NAMALWA (cell line): Measurements from ENCODE around the gene OR6C76.
A peak's percentile ranks its signal among the peaks of the same experiment; 100 is the strongest.
"Not testable (repeated sequence)": the region's sequence is repeated elsewhere in the genome, so short reads cannot be mapped to it uniquely, and the experiment has no call there.

Experiments
- DNase-seq: peaks from one replicate; pipeline ENCODE4 v3.0.0-alpha.2; 2015; ENCODE audit warnings: low spot score

The OR6C76 gene

GRCh38 chr12:55425954-55426353, at the start of gene OR6C76:
OR6C76 (plus strand) TSS chr12:55426254; CDS start chr12:55426254, 0 bp downstream.
- DNase-seq: no peak

DNA sequence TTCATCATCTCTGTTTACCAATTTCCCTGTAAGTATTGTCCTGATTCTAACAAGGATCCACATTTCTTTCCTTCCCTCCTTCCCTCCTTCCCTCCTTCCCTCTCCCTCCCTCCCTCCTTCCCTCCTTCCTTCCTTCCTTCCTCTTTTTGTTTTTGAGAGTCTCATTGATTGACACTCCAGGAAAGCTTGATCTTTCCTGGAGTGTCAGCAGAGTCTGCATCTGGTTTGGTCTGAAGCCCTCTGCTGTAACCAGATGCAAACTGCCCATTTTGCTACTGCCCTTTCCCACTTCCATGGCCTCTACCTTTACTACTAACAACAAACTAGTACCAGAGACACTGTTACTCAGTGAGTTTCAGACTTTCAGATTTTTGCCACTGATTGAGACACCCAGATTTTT, 40.2 kb upstream of the OR6C76 start:
- no peak for DNase-seq

DNA sequence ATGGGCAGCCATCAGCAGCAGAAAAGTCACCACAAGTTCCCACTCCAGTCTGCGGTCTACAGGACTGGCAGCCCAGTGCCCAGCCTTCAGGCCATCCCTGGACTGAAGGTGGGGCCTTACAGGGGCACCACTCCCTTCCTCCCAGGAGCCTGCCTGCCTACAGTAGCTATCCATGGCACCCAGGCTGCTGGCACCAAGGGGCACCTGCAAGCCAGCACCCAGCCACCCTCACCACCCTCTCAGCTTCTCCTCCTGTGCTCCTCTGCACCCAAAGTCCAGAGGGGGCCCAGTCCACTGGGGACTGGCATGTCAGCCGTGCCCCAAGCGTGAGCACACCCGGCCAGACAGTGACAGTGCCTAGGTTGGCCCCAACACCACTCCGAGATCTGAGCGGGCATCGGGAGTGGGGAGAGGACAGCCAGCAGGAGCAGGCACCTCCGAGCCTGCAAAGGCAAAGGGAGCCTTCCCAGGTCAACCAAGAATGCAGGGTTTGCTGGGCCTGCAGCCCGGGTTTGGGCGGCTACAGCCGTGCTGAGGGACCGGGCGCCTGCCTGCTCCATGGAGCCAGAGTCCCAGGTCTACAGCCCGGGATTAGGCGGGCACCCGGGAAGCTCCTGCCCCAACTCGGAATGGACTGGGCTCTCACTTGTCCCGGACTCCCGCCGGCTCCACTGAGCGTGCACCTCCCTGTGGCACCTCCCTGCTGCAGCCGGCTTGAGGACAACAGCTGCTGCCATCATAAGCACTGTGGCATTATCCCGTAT, 33.8 kb upstream of the OR6C76 start:
- no peak for DNase-seq

DNA sequence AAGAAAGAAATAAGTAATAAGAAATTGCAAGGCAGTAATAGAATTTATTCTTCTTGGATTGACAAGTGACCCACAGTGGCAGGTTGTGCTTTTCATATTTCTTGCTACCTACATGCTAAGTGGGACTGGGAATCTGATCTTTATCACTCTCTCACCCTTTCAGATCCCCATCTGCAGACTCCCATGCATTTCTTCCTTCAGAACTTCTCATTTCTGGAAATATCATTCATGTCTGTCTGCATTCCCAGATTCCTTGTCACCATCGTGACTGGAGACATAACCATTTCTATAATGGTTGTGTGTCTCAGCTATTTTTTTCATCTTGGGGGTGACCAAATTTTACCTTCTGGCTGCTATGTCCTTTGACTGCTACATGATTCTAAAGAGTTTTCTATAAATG, 29.7 kb upstream of the OR6C76 start:
- DNase-seq: no peak

DNA sequence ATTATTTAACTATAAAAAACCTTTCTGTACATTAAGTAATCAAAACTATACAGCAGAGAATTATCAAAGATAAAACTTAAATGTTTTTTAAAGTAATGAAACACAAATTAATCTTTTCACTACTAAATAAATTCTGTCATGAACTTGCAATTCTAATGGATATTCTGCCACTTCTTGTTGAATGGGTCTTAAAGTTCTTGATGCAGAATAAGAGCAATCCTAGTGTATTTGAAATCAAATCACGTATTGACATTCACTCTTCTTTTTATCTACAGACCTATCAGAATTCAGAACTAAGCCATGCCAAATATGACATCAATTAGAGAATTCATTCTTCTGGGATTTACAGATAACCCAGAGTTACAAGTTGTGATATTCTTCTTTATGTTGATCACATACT, 25.8 kb upstream of the OR6C76 start, which contains the start of gene OR6C65:
Gene OR6C65 (plus strand): TSS at position 301 of the 400 bp plus-strand sequence. CDS start 0 bp downstream, at position 301.
- DNase-seq: no peak

DNA sequence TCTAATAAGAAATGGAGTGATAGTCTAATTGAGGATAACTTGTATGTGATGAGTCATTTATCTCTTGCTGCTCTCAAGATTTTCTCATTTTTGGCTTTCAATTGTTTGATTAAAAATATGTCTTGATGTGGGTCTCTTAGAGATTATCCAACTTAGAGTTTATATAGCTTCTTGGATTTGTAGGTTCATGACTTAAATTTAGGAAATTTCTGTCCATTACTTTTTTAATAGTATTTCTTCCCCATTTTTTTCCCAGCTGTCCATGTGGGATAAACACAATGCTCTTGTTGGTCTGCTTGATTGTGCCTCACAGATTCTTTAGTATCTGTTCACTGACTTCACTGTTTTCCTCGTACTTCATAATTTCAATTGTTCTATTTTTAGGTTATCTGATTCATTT, 18.2 kb upstream of the OR6C76 start:
- no peak for DNase-seq

- DNase-seq: not testable (repeated sequence)
Observed at GRCh38 chr12:55409133-55409532, 16.9 kb upstream of the OR6C76 start.

- not testable (repeated sequence) for DNase-seq
Observed at GRCh38 chr12:55412138-55412537, 13.9 kb upstream of the OR6C76 start.

DNA sequence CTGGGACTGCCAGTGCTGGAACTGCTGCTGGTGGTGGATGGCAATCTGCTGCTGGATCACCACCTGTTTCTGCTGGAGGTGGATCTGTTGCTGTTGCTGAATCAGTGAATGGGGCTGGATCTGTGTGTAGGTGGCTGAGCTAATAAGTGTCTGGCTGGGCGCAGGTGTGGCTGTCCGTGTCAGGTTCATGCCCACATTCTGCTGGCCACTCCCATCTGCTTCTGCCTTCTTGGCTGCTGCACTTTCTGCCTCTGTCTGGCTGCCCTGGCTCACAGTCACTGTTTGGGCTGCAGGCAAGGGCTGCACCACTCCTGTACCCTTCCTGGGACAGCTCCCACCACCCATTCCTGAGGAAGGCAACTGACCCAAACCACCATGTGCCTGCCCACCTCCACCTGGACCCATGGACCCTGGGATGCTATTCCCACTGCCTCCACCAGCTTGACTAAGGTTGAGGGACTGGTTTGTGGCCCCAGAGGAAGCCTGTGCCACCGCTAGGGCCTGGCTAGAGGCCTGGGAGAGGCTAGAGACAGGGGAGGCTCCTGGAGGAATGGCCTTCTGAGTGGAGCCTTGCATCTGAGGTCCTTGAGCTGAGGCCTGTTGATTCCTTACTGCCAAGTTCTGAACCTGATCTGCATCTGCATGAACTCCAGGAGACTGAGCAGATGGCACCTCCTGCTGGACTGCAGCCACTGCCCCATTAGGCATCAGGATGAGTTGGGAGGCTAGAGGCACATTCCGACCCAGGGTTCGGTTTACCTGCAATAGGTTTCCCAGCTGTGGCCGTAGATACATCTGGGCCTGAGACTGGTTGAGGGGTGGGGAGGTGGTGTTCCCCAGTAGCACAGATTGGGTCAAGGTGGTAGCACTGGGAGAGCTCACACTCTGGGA, 12.3 kb upstream of the OR6C76 start:
- DNase-seq: not testable (repeated sequence)

DNA sequence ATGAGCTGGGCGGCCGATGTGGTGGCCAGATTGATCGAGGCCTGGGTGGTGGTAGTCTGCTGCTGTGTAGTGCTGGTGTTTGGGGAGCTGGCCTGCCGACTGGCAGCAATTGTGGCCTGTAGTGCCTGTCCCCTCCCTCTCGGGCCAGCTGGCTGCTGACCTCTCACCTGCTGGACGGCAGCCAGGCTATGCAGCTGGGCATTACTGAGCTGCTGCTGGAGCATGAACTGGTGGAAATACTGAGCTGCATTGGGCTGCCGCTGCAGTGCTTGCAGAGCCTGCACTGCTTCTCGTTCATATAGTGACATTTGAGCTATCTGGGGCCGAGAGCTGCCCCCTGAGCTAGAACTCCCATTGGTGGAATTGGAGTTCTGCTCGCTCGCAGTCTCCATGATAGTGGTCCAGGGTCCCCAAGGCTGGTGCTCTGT, 11.6 kb upstream of the OR6C76 start:
- DNase-seq: not testable (repeated sequence)

DNA sequence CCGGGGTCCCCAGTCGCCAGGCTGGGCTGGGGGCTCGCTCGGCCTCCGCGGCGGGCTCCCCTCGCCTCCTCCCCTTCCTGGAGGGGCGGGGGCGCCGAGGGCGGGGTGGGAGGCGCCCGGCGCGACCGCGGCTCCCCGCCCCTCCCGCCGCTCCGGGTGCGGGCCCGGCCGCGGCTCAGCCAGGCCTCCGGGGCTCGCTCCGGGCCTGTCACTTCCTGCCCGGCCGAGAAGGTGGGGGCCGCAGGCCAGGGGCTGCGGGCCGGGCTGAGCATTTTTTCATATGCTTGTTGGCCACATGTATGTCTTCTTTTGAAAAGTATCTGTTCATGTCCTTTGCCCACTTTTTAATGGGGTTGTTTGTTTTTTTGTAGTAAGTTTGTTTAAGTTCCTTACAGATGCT, 11.2 kb upstream of the OR6C76 start:
- not testable (repeated sequence) for DNase-seq

DNA sequence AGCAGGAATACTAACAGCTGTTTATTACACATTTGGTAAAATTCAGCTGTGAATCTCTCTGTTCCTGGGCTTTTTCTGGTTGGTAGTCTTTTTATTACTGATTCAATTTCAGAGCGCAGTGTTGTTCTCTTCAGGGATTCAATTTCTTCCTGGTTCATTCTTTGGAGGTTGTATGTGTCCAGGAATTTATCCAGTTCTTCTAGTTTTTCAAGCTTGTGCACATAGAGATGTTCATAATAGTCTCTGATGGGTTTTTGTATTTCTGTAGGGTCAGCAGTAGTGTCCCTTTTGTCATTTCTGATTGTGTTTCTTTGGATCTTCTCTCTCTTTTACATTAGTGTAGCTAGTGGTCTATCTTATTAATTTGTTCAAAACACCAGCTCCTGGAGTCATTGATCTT, 9.1 kb upstream of the OR6C76 start:
- no peak for DNase-seq

DNA sequence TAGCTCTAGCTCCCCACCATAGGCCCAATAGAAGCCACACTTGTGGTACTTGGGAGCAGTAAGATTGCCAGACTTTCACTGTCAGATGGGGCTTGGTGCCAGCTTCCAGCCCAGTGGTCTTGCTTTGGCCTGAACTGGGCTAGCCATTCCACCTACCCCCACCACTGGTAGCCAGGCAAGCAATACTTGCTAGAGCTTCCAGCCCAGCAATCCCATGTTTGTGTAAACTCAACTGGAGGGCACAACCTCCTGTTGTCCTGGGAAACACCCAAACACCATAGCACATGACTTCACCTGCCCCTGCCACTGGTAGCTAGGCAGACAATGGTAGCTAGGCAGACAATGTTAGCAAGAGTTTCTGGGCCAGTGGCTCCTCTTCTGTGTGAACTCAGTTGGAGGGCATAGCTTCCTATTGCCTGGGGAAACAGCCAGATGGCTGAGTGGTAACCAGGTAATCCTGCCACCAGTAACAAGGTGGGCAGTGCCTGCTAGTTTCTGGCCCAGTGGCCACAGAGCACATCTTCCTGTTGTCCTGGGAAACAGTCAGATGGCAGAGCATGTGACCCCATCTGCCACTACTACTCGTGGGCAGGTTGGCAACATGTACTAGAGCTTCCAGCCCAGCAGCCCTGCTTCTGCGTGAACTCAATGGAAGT, 5.6 kb upstream of the OR6C76 start:
- DNase-seq: no peak

GRCh38 chr12:55428331-55429243, 2.5 kb downstream of the OR6C76 start:
- no peak for DNase-seq

DNA sequence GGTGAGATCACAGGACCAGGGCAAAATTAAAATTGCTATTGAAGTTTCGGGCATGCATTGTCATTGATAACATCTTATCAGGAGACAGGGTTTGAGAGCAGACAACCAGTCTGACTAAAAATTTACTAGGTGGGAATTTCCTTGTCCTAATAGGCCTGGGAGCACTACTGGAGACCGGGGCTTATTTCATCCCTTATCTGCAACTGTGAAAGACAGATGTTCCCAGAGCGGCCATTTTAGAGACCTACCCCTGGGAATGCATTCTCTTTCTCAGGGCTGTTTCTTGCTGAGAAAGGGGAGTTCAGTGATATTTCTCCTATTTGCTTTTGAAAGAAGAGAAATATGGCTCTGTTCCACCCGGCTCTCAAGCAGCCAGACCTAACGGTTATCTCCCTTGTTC, 15.2 kb downstream of the OR6C76 start:
- not testable (repeated sequence) for DNase-seq

GRCh38 chr12:55443776-55444175, 17.7 kb downstream of the OR6C76 start, which contains the start of gene OR6C2:
OR6C2 (plus strand) TSS chr12:55444076; CDS start chr12:55452214, 8,138 bp downstream.
- DNase-seq: no peak

DNA sequence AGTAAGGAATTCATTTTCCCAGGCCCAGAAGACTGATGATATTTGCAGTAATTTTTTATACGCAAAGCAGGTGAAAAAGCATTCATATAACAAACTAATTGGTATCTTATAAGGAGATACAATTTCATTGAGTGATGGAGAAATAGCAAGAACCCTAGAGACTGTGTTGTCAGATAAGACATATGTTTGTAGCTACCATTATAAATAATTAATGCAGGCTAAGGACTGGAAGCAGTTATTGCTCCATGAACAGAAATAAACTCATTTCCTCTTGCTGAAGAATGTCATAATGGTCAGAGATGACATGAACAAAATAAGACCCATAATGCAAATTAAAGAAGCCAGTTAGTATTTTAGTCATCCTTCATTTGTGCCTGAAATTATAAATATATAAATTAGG, 19.3 kb downstream of the OR6C76 start:
- DNase-seq: no peak

- no peak for DNase-seq
Observed at GRCh38 chr12:55446326-55446725, 20.3 kb downstream of the OR6C76 start.

DNA sequence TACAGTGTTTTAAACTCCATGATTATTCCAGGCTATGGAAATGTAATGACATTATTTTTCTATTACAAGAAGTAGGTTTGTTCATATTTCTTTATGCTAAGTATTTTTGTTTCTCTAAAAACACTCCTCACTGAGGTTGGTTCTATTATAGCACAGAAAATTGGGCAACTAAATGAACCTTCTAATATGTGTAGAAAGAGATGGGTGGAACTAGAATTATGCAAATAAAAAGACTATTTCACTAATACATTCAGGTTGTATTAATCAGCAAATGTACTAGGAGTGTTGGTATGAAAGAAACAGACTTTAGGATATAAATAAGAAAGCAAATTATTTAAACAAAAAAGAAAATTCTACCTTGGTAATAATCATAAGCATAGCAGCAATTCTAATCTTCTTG, 22.8 kb downstream of the OR6C76 start:
- DNase-seq: no peak

DNA sequence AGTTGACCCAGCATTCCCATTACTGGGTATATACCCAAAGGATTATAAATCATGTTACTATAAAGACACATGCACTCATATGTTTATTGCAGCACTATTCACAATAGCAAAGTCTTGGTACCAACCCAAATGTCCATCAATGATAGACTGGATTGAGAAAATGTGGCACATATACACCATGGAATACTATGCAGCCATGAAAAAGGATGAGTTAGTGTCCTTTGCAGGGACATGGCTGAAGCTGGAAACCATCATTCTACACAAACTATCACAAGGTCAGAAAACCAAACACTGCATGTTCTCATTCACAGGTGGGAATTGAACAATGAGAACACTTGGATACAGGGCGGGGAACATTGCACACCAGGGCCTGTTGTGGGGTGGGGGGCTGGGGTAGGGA, 38.9 kb downstream of the OR6C76 start:
- not testable (repeated sequence) for DNase-seq

DNA sequence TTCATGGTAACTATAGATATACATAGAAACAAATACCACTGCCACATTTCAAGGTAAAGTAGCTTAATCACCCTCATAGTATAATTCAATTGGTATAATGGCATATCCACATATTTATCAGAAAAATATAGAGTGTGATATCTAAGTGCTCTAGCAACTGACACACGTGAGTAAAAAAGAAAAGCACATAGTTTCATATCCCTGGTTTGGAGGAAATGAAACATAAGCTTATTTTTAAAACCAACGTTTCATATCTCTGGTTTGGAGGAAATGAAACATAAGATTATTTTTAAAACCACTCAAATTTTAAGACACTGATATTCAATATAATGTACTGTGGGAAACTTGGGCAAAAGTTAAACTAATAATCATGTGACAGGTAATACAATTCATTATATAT, 41.8 kb downstream of the OR6C76 start:
- peak; percentile 19 for DNase-seq
